Body of pancreas (tissue), 4 donors: Measurements from ENCODE around the gene DUSP23. TPM values are rescaled to one million over a fixed set of nuclear protein-coding genes. Genes with fewer than 3 reads are reported as not detected.

Experiments
- ATAC-seq: fragments of 150-250 bp; one replicate; pipeline ENCODE4 v1.9.1; 2016
- DNase-seq, 4 donors: peaks; one replicate each; pipeline ENCODE4 v3.0.0-alpha.2; 2019
- H3K27ac ChIP-seq, 4 donors: fragments of 200-600 bp; sonication (generic); 1 replicate in 3 of 4; 2 replicates in 1 of 4; pipeline versions ENCODE4 v1.5.1 to v1.6.1; 2016 to 2019; ENCODE audit warnings: mild to moderate bottlenecking in 1 of 4, mixed read lengths in 1 of 4, moderate library complexity in 1 of 4
- H3K27me3 ChIP-seq, 2 donors: fragments of 200-600 bp; sonication (generic); one replicate each; pipeline ENCODE4 v1.6.0; 2016; ENCODE audit warnings: mild to moderate bottlenecking in 1 of 2
- H3K36me3 ChIP-seq, 2 donors: fragments of 200-600 bp; sonication (generic); replicated peaks in 1 of 2; 2 replicates each; pipeline ENCODE4 v1.5.1; 2016; ENCODE audit warnings: low read depth in 2 of 2; ENCODE audit not compliant: insufficient read depth in 1 of 2
- H3K4me1 ChIP-seq: fragments of 200-600 bp; sonication (generic); one replicate; pipeline ENCODE4 v1.6.0; 2016
- H3K4me3 ChIP-seq, 2 donors: fragments of 200-600 bp; sonication (generic); 1 replicate in 1 of 2; 2 replicates in 1 of 2; pipeline ENCODE4 v1.5.1; 2016 to 2019
- H3K9me3 ChIP-seq, 3 donors: fragments of 200-600 bp; sonication (generic); 1 replicate in 2 of 3; 2 replicates in 1 of 3; pipeline ENCODE4 v1.5.1; 2016
- POLR2A ChIP-seq, 3 donors: fragments of 450-650 bp; IDR thresholded peaks; one replicate each; pipeline ENCODE4 v1.6.1; 2016; ENCODE audit warnings: antibody characterized with exemption in 3 of 3, mild to moderate bottlenecking in 2 of 3
- WGBS, 2 donors: methylation state at CpG; one replicate each; pipeline ENCODE4 v1.1.5; 2017; 5-methylcytosine and 5-hydroxymethylcytosine counted together
- intact Hi-C: fragments of 100-400 bp; cut with DNase I; formaldehyde crosslinking; loops from one replicate; pipeline ENCODE4 v1.15.1; 2023
- total RNA-seq, 2 donors: library from RNA; depleted of rRNA; stranded (reverse); fragments of >200 nt; gene quantifications; one replicate each; pipeline ENCODE4 v1.1.0, GENCODE V29; 2016
- TF ChIP-seq, protein P1 (sequence below), 7 experiments: fragments of 450-650 bp in 4 of 7; fragments of 200-600 bp in 3 of 7; sonication (generic) in 3 of 7; IDR thresholded peaks; one replicate each; pipeline ENCODE4 v1.5.1; 2016 to 2019; ENCODE audit warnings: antibody characterized with exemption in 7 of 7

The DUSP23 gene
- total RNA-seq, 2 donors from 2014 or later, result 60.6 to 91.1 TPM

- Histone ChIP-seq H3K36me3 (no peaks in the 10 kb centered on the region), H3K4me3 (no peak overlapping the region), H3K27ac (peak overlapping the region in 3 of 4 donors; percentile 35 to 70 (median 68)), H3K27me3 (no peaks in the 10 kb centered on the region), H3K4me1 (peaks cover 58% of the 10 kb centered on the region), H3K9me3 (no peaks in the 10 kb centered on the region)
- intact Hi-C loops, result no loop called here
- peak; percentile 33 for ATAC-seq
- peak; percentile 8 to 45 (median 24) for DNase-seq
- WGBS, 2 donors, result 24 to 32% methylated on average over 4 of the region's 4 CpGs
- TF ChIP-seq, protein P1, sequence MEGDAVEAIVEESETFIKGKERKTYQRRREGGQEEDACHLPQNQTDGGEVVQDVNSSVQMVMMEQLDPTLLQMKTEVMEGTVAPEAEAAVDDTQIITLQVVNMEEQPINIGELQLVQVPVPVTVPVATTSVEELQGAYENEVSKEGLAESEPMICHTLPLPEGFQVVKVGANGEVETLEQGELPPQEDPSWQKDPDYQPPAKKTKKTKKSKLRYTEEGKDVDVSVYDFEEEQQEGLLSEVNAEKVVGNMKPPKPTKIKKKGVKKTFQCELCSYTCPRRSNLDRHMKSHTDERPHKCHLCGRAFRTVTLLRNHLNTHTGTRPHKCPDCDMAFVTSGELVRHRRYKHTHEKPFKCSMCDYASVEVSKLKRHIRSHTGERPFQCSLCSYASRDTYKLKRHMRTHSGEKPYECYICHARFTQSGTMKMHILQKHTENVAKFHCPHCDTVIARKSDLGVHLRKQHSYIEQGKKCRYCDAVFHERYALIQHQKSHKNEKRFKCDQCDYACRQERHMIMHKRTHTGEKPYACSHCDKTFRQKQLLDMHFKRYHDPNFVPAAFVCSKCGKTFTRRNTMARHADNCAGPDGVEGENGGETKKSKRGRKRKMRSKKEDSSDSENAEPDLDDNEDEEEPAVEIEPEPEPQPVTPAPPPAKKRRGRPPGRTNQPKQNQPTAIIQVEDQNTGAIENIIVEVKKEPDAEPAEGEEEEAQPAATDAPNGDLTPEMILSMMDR (IDR thresholded peaks at IDR 0.05), result no peak
- no peak for TF ChIP-seq POLR2A (IDR thresholded peaks at IDR 0.05)
These were observed 27.4 kb upstream of the DUSP23 start for GRCh38 chr1:159753386-159753785.

- ATAC-seq, result no peak
- no peak overlapping the region for H3K27ac ChIP-seq
- TF ChIP-seq, protein P1 (IDR thresholded peaks at IDR 0.05), result no peak
- no peak for TF ChIP-seq POLR2A (IDR thresholded peaks at IDR 0.05)
- no peaks in the 10 kb centered on the region for H3K36me3 ChIP-seq
- DNase-seq, result no peak
- H3K4me1 ChIP-seq, result peaks cover 58% of the 10 kb centered on the region
- WGBS, 2 donors, result 77 to 82% methylated on average over 3 of the region's 3 CpGs
- H3K9me3 ChIP-seq, result no peaks in the 10 kb centered on the region
- intact Hi-C loops, result no loop called here
- no peaks in the 10 kb centered on the region for H3K27me3 ChIP-seq
- H3K4me3 ChIP-seq, result no peak overlapping the region
These were observed 25.2 kb upstream of the DUSP23 start for GRCh38 chr1:159755451-159756007.

DNA sequence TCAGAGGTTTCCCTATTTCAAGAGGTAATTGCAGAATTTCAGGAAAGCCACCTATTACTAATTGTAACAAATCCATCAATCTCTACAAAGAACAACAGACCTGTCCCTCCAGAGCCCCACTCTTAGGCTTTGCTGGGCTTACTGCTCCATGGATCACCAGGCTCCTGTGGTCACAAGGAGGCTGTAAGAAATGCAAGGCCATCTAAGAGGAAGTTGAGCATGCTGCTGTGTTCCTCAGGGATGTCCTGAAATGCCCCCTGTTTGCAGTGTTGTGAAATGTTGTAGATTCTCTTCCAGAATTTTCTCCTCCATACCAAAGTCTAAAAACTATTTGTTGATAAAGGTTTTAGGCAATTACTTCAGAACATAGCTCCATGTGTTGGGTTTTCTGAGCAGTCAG is 24.4 kb upstream of the DUSP23 start:
- Histone ChIP-seq H3K4me1 (peaks cover 49% of the 10 kb centered on the region), H3K27me3 (no peaks in the 10 kb centered on the region), H3K36me3 (no peaks in the 10 kb centered on the region), H3K4me3 (no peak overlapping the region), H3K9me3 (no peaks in the 10 kb centered on the region), H3K27ac (peak overlapping the region in 2 of 4 donors; percentile 19 to 25)
- DNase-seq (peak in 3 of 4 donors; percentile 7 to 59 (median 17)), ATAC-seq (peak; percentile 29)
- intact Hi-C loops, result no loop called here
- TF ChIP-seq, protein P1 (IDR thresholded peaks at IDR 0.05), result no peak
- no peak for TF ChIP-seq POLR2A (IDR thresholded peaks at IDR 0.05)

- Histone ChIP-seq H3K27ac (no peak overlapping the region), H3K4me3 (no peak overlapping the region), H3K27me3 (peaks cover 0 to 2% of the 10 kb centered on the region in 2 donors), H3K9me3 (no peaks in the 10 kb centered on the region), H3K36me3 (no peaks in the 10 kb centered on the region), H3K4me1 (no peaks in the 10 kb centered on the region)
- no peak for TF ChIP-seq POLR2A (IDR thresholded peaks at IDR 0.05)
- TF ChIP-seq, protein P1 (IDR thresholded peaks at IDR 0.05), result no peak
- intact Hi-C loops, result no loop called here
- ATAC-seq (no peak), DNase-seq (no peak)
- whole genome bisulfite sequencing, 2 donors, result 26 to 39% methylated on average over 1 of the region's 1 CpG
These were observed 17.1 kb upstream of the DUSP23 start for GRCh38 chr1:159763686-159764085.

- WGBS, 2 donors, result 81 to 86% methylated on average over 3 of the region's 3 CpGs
- DNase-seq (no peak), ATAC-seq (no peak)
- intact Hi-C loops, result no loop called here
- peaks cover 0 to 2% of the 10 kb centered on the region in 2 donors for H3K27me3 ChIP-seq
- no peak overlapping the region for H3K27ac ChIP-seq
- H3K4me1 ChIP-seq, result no peaks in the 10 kb centered on the region
- no peaks in the 10 kb centered on the region for H3K9me3 ChIP-seq
- H3K4me3 ChIP-seq, result no peak overlapping the region
- H3K36me3 ChIP-seq, result no peaks in the 10 kb centered on the region
- TF ChIP-seq, protein P1 (IDR thresholded peaks at IDR 0.05), result no peak
- TF ChIP-seq POLR2A (IDR thresholded peaks at IDR 0.05), result no peak
These were observed 15.0 kb upstream of the DUSP23 start for GRCh38 chr1:159765806-159766205.
